Measurements from ENCODE around the gene FBXO17.

Gene FBXO17

DNA sequence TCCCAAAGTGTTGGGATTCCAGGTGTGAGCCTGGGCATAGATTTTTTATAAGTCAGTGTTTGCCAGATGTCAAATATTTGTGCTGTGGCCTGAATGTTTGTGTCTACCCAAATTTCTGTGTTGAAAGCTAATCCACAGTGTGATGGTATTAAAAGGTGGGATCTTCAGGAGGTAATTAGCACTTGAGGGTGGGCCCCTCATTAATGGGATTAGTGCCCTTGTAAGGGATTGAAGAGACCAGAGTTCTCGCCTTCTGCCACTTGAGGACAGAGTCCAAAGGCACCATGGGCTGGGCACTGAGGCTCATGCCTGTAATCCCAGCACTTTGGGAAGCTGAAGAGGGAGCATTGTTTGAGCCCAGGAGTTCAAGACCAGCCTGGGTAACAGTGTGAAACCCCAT lies 9.7 kb upstream of the FBXO17 start:
- H3K27ac ChIP-seq (ENCODE audit: low read depth, low read length): no peak overlapping the region
- no peaks in the 10 kb centered on the region for H3K27me3 ChIP-seq (ENCODE audit: control insufficient read depth in 5 of 5, insufficient read depth in 4 of 5, low read length in 5 of 5)
- no peak overlapping the region for H3K4me3 ChIP-seq (ENCODE audit: low read depth in 1 of 5, low read length in 5 of 5)
- H3K9ac ChIP-seq (ENCODE audit: low read length in 5 of 5): no peak overlapping the region
- H3K36me3 ChIP-seq (ENCODE audit: control insufficient read depth in 5 of 5, insufficient read depth in 5 of 5, low read length in 5 of 5): no peaks in the 10 kb centered on the region
- H3K4me1 ChIP-seq (ENCODE audit: control insufficient read depth in 5 of 5, insufficient read depth in 5 of 5, low read length in 5 of 5): peaks cover 0 to 9% (median 5%) of the 10 kb centered on the region in 5 donors
- peaks cover 0 to 8% (median 5%) of the 10 kb centered on the region in 5 donors for H3K9me3 ChIP-seq (ENCODE audit: control insufficient read depth in 5 of 5, low read length in 5 of 5)

DNA sequence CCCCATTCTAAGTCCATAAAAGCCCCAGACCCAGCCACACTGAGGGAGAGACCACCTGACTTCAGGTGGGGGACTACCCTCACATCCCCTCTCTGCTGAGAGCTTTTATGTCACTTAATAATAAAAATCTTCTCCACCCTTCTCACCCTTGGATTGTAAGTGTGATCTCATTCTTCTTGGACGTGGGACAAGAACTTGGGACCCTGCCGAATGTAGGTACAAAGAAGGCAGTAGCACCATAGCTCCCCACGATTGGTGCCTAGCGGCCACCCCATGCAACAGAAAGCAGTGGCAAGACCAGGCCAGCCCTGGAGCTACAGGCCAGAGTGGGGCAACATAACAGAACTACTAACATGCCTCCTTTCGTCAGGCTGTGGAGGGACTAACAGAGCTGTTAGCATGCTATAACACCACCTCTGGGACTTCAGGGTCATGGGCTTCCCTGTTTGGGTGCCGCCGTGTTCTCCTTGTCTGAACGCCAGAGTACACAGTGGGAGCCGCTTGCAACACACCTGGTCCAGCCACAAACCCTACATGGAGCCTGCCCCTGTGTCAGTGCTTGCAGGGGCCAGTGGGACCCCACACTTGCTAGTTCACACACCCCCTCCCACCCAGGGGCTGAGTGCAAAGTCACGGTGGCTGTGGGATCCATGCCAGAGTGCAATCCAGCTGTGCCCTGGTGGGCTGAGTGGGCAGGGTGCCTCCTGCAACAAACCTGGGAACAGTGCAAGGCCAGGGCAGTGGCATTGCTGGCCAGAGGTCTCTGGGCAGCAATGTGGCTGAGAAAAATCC lies 5.2 kb upstream of the FBXO17 start:
- Histone ChIP-seq H3K4me1 (ENCODE audit: control insufficient read depth in 5 of 5, insufficient read depth in 5 of 5, low read length in 5 of 5) (peaks cover 0 to 11% (median 10%) of the 10 kb centered on the region in 5 donors), H3K4me3 (ENCODE audit: low read depth in 1 of 5, low read length in 5 of 5) (no peak overlapping the region), H3K27ac (ENCODE audit: low read depth, low read length) (no peak overlapping the region), H3K9ac (ENCODE audit: low read length in 5 of 5) (no peak overlapping the region), H3K9me3 (ENCODE audit: control insufficient read depth in 5 of 5, low read length in 5 of 5) (peaks cover 0 to 8% (median 5%) of the 10 kb centered on the region in 5 donors), H3K36me3 (ENCODE audit: control insufficient read depth in 5 of 5, insufficient read depth in 5 of 5, low read length in 5 of 5) (no peaks in the 10 kb centered on the region), H3K27me3 (ENCODE audit: control insufficient read depth in 5 of 5, insufficient read depth in 4 of 5, low read length in 5 of 5) (peaks cover 0 to 2% (median 0%) of the 10 kb centered on the region in 5 donors)

DNA sequence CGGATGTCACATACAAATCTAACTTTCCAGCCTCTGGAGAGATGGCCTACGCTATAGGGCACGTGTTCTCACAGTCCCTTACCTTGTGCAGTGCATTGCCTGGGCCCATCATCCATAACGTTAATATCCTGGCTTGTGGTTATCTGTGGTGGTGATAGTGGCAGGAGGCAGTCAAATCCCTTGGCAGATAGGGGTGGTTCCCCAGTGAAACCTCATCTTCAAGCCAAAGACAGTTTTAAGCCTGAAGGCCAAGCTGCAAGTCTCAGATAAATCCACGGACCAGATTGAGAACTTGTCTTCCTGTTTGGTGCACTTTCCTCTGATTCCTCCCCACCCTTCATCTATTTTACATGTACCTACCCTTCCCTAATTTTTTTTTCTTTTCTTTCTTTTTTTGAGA lies 4.3 kb upstream of the FBXO17 start:
- no peak overlapping the region for H3K9ac ChIP-seq (ENCODE audit: low read length in 5 of 5)
- H3K4me1 ChIP-seq (ENCODE audit: control insufficient read depth in 5 of 5, insufficient read depth in 5 of 5, low read length in 5 of 5): peaks cover 0 to 18% (median 15%) of the 10 kb centered on the region in 5 donors
- no peaks in the 10 kb centered on the region for H3K36me3 ChIP-seq (ENCODE audit: control insufficient read depth in 5 of 5, insufficient read depth in 5 of 5, low read length in 5 of 5)
- H3K27me3 ChIP-seq (ENCODE audit: control insufficient read depth in 5 of 5, insufficient read depth in 4 of 5, low read length in 5 of 5): peaks cover 0 to 7% (median 0%) of the 10 kb centered on the region in 5 donors
- no peak overlapping the region for H3K27ac ChIP-seq (ENCODE audit: low read depth, low read length)
- H3K9me3 ChIP-seq (ENCODE audit: control insufficient read depth in 5 of 5, low read length in 5 of 5): peaks cover 0 to 6% (median 5%) of the 10 kb centered on the region in 5 donors
- no peak overlapping the region for H3K4me3 ChIP-seq (ENCODE audit: low read depth in 1 of 5, low read length in 5 of 5)

DNA sequence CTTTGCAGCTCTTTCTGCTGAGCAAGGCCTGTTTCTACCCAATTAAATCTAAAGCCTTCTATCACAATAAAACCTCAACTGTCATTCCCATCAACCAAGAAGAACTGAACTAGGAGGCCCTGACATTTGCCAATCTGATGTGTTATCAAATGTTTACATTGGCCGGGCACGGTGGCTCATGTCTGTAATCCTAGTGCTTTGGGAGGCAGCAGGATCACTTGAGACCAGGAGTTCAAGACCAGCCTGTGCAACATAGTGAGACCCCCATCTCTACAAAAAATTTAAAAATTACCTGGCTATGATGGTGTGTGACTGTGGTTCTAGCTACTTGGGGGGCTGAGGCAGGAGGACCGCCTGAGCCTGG lies 2.8 kb upstream of the FBXO17 start:
- Histone ChIP-seq H3K4me1 (ENCODE audit: control insufficient read depth in 5 of 5, insufficient read depth in 5 of 5, low read length in 5 of 5) (peaks cover 0 to 21% (median 16%) of the 10 kb centered on the region in 5 donors), H3K9ac (ENCODE audit: low read length in 5 of 5) (no peak overlapping the region), H3K27me3 (ENCODE audit: control insufficient read depth in 5 of 5, insufficient read depth in 4 of 5, low read length in 5 of 5) (peaks cover 0 to 7% (median 0%) of the 10 kb centered on the region in 5 donors), H3K9me3 (ENCODE audit: control insufficient read depth in 5 of 5, low read length in 5 of 5) (peaks cover 0 to 6% (median 5%) of the 10 kb centered on the region in 5 donors), H3K36me3 (ENCODE audit: control insufficient read depth in 5 of 5, insufficient read depth in 5 of 5, low read length in 5 of 5) (no peaks in the 10 kb centered on the region), H3K4me3 (ENCODE audit: low read depth in 1 of 5, low read length in 5 of 5) (no peak overlapping the region), H3K27ac (ENCODE audit: low read depth, low read length) (no peak overlapping the region)

- no peak overlapping the region for H3K9ac ChIP-seq (ENCODE audit: low read length in 5 of 5)
- peaks cover 0 to 6% (median 5%) of the 10 kb centered on the region in 5 donors for H3K9me3 ChIP-seq (ENCODE audit: control insufficient read depth in 5 of 5, low read length in 5 of 5)
- peaks cover 0 to 21% (median 16%) of the 10 kb centered on the region in 5 donors for H3K4me1 ChIP-seq (ENCODE audit: control insufficient read depth in 5 of 5, insufficient read depth in 5 of 5, low read length in 5 of 5)
- no peaks in the 10 kb centered on the region for H3K36me3 ChIP-seq (ENCODE audit: control insufficient read depth in 5 of 5, insufficient read depth in 5 of 5, low read length in 5 of 5)
- no peak overlapping the region for H3K27ac ChIP-seq (ENCODE audit: low read depth, low read length)
- H3K4me3 ChIP-seq (ENCODE audit: low read depth in 1 of 5, low read length in 5 of 5): no peak overlapping the region
- peaks cover 0 to 7% (median 0%) of the 10 kb centered on the region in 5 donors for H3K27me3 ChIP-seq (ENCODE audit: control insufficient read depth in 5 of 5, insufficient read depth in 4 of 5, low read length in 5 of 5)
Measured at GRCh38 chr19:38977445-38978325, 2.1 kb upstream of the FBXO17 start.

DNA sequence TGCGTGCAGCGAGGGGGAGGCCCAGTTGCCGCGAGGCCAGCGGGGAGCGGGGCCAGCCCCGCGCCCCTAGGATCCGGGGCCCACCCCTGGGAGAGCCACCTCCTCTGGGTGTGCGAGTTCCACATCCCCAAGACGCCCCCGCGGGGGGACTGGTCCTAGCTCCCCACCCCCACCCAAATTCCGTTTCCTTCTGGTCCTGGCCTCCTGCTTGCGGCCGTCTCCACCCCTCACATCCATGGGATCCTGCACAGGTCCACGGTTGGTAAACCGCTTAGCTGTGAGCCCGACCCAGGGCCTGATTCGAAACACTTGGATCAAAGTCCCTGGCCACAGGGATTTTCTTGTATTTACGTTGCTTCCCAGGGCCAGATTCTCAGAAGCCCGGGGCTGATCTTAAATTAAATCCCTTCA lies 324 bp upstream of the FBXO17 start:
- H3K9ac ChIP-seq (ENCODE audit: low read length in 5 of 5): peak overlapping the region in 4 of 5 donors; percentile 2 to 72 (median 64)

GRCh38 chr19:38974624-38975213 lies 823 bp downstream of the FBXO17 start:
- H3K4me1 ChIP-seq (ENCODE audit: control insufficient read depth in 5 of 5, insufficient read depth in 5 of 5, low read length in 5 of 5): peaks cover 1 to 23% (median 21%) of the 10 kb centered on the region in 5 donors
- no peaks in the 10 kb centered on the region for H3K9me3 ChIP-seq (ENCODE audit: control insufficient read depth in 5 of 5, low read length in 5 of 5)
- no peaks in the 10 kb centered on the region for H3K36me3 ChIP-seq (ENCODE audit: control insufficient read depth in 5 of 5, insufficient read depth in 5 of 5, low read length in 5 of 5)
- H3K27me3 ChIP-seq (ENCODE audit: control insufficient read depth in 5 of 5, insufficient read depth in 4 of 5, low read length in 5 of 5): peaks cover 0 to 5% (median 0%) of the 10 kb centered on the region in 5 donors
- H3K9ac ChIP-seq (ENCODE audit: low read length in 5 of 5): peak overlapping the region in 4 of 5 donors; percentile 53 to 82 (median 76)
- peak overlapping the region; percentile 50 to 69 (median 63) for H3K4me3 ChIP-seq (ENCODE audit: low read depth in 1 of 5, low read length in 5 of 5)
- peak overlapping the region; percentile 83 for H3K27ac ChIP-seq (ENCODE audit: low read depth, low read length)

More for the DNA sequence above, 324 bp upstream of the FBXO17 start:
- Histone ChIP-seq H3K9me3 (ENCODE audit: control insufficient read depth in 5 of 5, low read length in 5 of 5) (peaks cover 0 to 6% (median 3%) of the 10 kb centered on the region in 5 donors), H3K36me3 (ENCODE audit: control insufficient read depth in 5 of 5, insufficient read depth in 5 of 5, low read length in 5 of 5) (no peaks in the 10 kb centered on the region), H3K4me3 (ENCODE audit: low read depth in 1 of 5, low read length in 5 of 5) (peak overlapping the region; percentile 56 to 69 (median 66)), H3K27ac (ENCODE audit: low read depth, low read length) (peak overlapping the region; percentile 83), H3K4me1 (ENCODE audit: control insufficient read depth in 5 of 5, insufficient read depth in 5 of 5, low read length in 5 of 5) (peaks cover 0 to 21% (median 16%) of the 10 kb centered on the region in 5 donors), H3K27me3 (ENCODE audit: control insufficient read depth in 5 of 5, insufficient read depth in 4 of 5, low read length in 5 of 5) (peaks cover 0 to 7% (median 0%) of the 10 kb centered on the region in 5 donors)

GRCh38 chr19:38971672-38972071 lies 3.9 kb downstream of the FBXO17 start:
- peaks cover 0 to 4% (median 0%) of the 10 kb centered on the region in 5 donors for H3K27me3 ChIP-seq (ENCODE audit: control insufficient read depth in 5 of 5, insufficient read depth in 4 of 5, low read length in 5 of 5)
- peaks cover 1 to 23% (median 20%) of the 10 kb centered on the region in 5 donors for H3K4me1 ChIP-seq (ENCODE audit: control insufficient read depth in 5 of 5, insufficient read depth in 5 of 5, low read length in 5 of 5)
- peaks cover 0 to 2% (median 0%) of the 10 kb centered on the region in 5 donors for H3K36me3 ChIP-seq (ENCODE audit: control insufficient read depth in 5 of 5, insufficient read depth in 5 of 5, low read length in 5 of 5)
- no peak overlapping the region for H3K27ac ChIP-seq (ENCODE audit: low read depth, low read length)
- no peak overlapping the region for H3K9ac ChIP-seq (ENCODE audit: low read length in 5 of 5)
- H3K9me3 ChIP-seq (ENCODE audit: control insufficient read depth in 5 of 5, low read length in 5 of 5): no peaks in the 10 kb centered on the region
- H3K4me3 ChIP-seq (ENCODE audit: low read depth in 1 of 5, low read length in 5 of 5): no peak overlapping the region

GRCh38 chr19:38970664-38971532 lies 4.6 kb downstream of the FBXO17 start:
- H3K27ac ChIP-seq (ENCODE audit: low read depth, low read length): peak overlapping the region; percentile 51
- peaks cover 0 to 4% (median 0%) of the 10 kb centered on the region in 5 donors for H3K27me3 ChIP-seq (ENCODE audit: control insufficient read depth in 5 of 5, insufficient read depth in 4 of 5, low read length in 5 of 5)
- H3K9ac ChIP-seq (ENCODE audit: low read length in 5 of 5): no peak overlapping the region
- H3K4me3 ChIP-seq (ENCODE audit: low read depth in 1 of 5, low read length in 5 of 5): no peak overlapping the region
- H3K4me1 ChIP-seq (ENCODE audit: control insufficient read depth in 5 of 5, insufficient read depth in 5 of 5, low read length in 5 of 5): peaks cover 1 to 16% (median 12%) of the 10 kb centered on the region in 5 donors
- H3K9me3 ChIP-seq (ENCODE audit: control insufficient read depth in 5 of 5, low read length in 5 of 5): no peaks in the 10 kb centered on the region
- H3K36me3 ChIP-seq (ENCODE audit: control insufficient read depth in 5 of 5, insufficient read depth in 5 of 5, low read length in 5 of 5): peaks cover 0 to 2% (median 0%) of the 10 kb centered on the region in 5 donors

All from subcutaneous abdominal adipose tissue (tissue), 5 donors.